SK-N-MC (cell line): ENCODE results near the gene NOVA2.

Source experiments
- EZH2 ChIP-seq: fragments of 200-600 bp; sonication (generic); IDR thresholded peaks from one replicate; pipeline ENCODE4 v1.6.1; 2017; ENCODE audit warnings: antibody characterized with exemption
- POLR2AphosphoS5 ChIP-seq: IDR thresholded peaks from 2 replicates; pipeline ENCODE4 v1.6.1; 2012; ENCODE audit warnings: mild to moderate bottlenecking, low read depth, low read length, borderline replicate concordance

DNA sequence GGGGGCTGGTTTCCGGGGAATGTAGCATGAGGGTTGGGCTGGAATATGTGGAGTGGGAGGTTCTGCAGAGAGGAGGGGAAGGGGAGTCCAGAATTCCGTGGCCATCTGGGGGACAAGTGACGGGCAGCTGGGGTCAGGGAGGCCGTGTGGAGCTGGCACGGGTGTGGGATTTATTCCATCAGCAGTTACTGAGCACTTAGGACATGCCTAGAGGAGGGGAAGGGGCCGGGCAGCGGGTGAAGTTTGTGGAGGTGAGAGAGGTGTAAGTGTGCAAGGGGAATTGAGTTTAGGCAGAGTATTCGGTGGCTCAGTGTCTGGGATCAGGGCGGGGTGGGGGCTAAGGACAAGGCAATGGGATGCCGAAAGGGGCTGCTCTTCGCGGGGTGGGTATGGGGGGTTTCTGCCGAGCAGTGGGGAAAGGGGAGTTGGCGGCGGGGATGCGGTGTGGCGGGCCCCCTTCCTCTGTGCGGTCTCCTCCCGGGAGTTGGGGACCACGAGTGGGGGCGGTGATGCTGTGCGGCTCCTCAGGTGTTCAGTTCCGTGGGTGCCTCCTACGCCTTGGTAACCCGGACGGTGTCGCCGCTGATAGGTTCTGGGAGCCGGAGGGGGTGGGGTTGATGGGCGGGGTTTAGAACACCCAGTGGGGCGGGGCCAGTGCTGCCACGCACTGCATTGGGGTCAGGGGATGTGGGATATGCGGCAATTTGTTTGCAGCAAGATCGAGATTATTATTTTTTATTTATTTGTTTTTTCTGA is 27.0 kb upstream of the NOVA2 start:
- TF ChIP-seq POLR2AphosphoS5 (no peak), EZH2 (no peak)
